RWPE2 (cell line): ENCODE measurements around the gene WFDC1.

Source experiments
- ATAC-seq: fragments of 200-7000 bp; cut with Tn5 transposase; 3 replicates; pipeline ENCODE4 v1.9.1; 2021; ENCODE audit warnings: low read depth
- DNase-seq: peaks from one replicate; pipeline ENCODE4 v3.0.0-alpha.2; 2020; ENCODE audit warnings: low spot score
- H3K27ac ChIP-seq: fragments of 450-650 bp; 2 replicates; pipeline ENCODE4 v1.5.1; 2017; ENCODE audit warnings: mild to moderate bottlenecking; ENCODE audit not compliant: poor library complexity, severe bottlenecking
- H3K27me3 ChIP-seq: fragments of 250-450 bp; sonication (Bioruptor Pico); 2 replicates; pipeline ENCODE4 v1.5.1; 2021; ENCODE audit warnings: mild to moderate bottlenecking, moderate library complexity; ENCODE audit not compliant: insufficient read depth, poor library complexity, severe bottlenecking
- H3K36me3 ChIP-seq: fragments of 250-450 bp; sonication (Bioruptor Pico); 2 replicates; pipeline ENCODE4 v1.5.1; 2020; ENCODE audit warnings: low read depth, mild to moderate bottlenecking, moderate library complexity
- H3K4me1 ChIP-seq: fragments of 250-450 bp; sonication (Bioruptor Pico); 2 replicates; pipeline ENCODE4 v1.5.1; 2021; ENCODE audit warnings: mild to moderate bottlenecking, moderate library complexity; ENCODE audit not compliant: insufficient read depth, poor library complexity, severe bottlenecking
- H3K4me3 ChIP-seq: fragments of 250-450 bp; sonication (Bioruptor Pico); 2 replicates; pipeline ENCODE4 v1.5.1; 2021; ENCODE audit warnings: mild to moderate bottlenecking, moderate library complexity; ENCODE audit not compliant: severe bottlenecking
- H3K9me3 ChIP-seq: fragments of 250-450 bp; sonication (Bioruptor Pico); 2 replicates; pipeline ENCODE4 v1.5.1; 2021; ENCODE audit warnings: mild to moderate bottlenecking, moderate library complexity; ENCODE audit not compliant: severe bottlenecking
- CTCF ChIP-seq: fragments of 450-650 bp; IDR thresholded peaks from one replicate; pipeline ENCODE4 v1.5.1; 2017; ENCODE audit warnings: mild to moderate bottlenecking, moderate library complexity; ENCODE audit not compliant: poor library complexity, severe bottlenecking

WFDC1 gene

DNA sequence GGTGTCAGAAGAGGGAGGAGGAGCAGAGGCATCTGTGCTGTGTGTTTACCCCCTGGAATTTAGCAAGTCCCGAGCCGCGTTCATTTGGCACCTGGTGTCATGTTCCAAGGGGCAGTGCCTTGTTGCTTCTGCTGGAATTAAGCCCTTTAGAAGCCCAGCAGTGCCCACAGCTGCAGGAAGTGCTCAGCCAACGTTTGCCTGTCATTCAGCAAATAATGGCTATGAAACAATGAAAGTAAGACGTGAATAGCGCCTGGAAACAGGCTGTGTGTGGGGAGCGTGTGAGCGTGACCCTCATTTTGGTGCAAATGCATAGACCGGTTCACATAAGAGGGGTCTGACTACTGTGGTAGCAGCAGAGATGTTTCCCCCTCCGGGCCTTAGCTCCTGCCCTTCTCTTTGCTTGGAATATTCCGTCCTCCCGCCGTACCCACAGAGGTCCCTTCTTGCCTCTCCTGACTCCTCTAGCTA, 67.8 kb downstream of the WFDC1 start:
- Histone ChIP-seq H3K9me3 (no peaks in the 10 kb centered on the region), H3K4me1 (peaks cover 17% of the 10 kb centered on the region), H3K27me3 (no peaks in the 10 kb centered on the region), H3K27ac (no peak overlapping the region), H3K36me3 (no peaks in the 10 kb centered on the region), H3K4me3 (no peak overlapping the region)
- TF ChIP-seq CTCF = no peak
- DNase-seq = no peak
- no peak for ATAC-seq

DNA sequence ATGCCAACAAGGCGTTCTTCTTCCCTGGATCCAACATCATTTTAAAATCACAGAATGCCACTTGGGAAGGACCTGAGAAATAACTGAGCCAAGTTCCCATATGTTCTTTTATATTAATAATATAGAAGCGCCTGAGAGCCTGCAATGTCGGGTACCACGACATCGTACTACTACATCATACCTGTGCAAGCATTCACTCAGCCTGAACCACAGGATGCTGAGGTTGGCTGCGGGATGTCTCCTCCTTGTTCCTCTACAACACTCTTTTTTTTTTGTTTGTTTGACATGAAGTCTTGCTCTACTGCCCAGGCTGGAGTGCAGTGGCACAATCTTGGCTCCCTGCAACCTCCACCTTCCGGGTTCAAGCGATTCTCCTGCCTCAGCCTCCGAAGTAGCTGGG, 71.5 kb downstream of the WFDC1 start:
- Histone ChIP-seq H3K4me3 (no peak overlapping the region), H3K27me3 (no peaks in the 10 kb centered on the region), H3K9me3 (no peaks in the 10 kb centered on the region), H3K4me1 (peaks cover 15% of the 10 kb centered on the region), H3K36me3 (no peaks in the 10 kb centered on the region), H3K27ac (no peak overlapping the region)
- no peak for ATAC-seq
- DNase-seq = no peak
- TF ChIP-seq CTCF = no peak

DNA sequence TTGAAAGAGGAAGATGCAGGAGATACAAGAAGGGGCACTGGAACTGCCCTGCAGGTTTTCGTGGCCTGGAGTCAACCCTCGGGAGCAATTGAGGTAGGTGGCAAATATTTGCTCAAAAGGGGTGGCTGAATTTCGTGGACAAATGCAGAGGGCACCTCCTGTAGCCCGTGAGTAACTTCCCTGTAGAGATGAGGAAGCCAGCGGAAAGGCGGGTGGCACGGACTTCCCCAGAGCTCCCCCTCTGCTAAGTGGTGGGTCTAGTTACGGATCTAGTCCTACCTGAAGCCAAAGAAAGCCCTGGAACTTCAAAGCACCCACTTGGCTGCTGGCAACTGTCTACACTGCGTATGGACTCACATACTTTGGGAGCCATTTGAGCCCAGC, 72.6 kb downstream of the WFDC1 start:
- Histone ChIP-seq H3K4me1 (peaks cover 17% of the 10 kb centered on the region), H3K4me3 (no peak overlapping the region), H3K27ac (no peak overlapping the region), H3K36me3 (no peaks in the 10 kb centered on the region), H3K27me3 (no peaks in the 10 kb centered on the region), H3K9me3 (no peaks in the 10 kb centered on the region)
- DNase-seq (no peak), ATAC-seq (no peak)
- no peak for TF ChIP-seq CTCF

- Histone ChIP-seq H3K27me3 (no peaks in the 10 kb centered on the region), H3K4me3 (peak overlapping the region; percentile 66)
- no peak for DNase-seq
These were observed 73.2 kb downstream of the WFDC1 start for GRCh38 chr16:84367750-84368307.

More at GRCh38 chr16:84367750-84368307, 73.2 kb downstream of the WFDC1 start:
- ATAC-seq = peak; percentile 5
- H3K9me3 ChIP-seq = no peaks in the 10 kb centered on the region
- peaks cover 17% of the 10 kb centered on the region for H3K4me1 ChIP-seq
- no peak overlapping the region for H3K27ac ChIP-seq
- no peak for TF ChIP-seq CTCF
- H3K36me3 ChIP-seq = no peaks in the 10 kb centered on the region
